Pancreas (tissue), 10 donors: ENCODE data around the gene MACROH2A1. TPM values are rescaled to one million over a fixed set of nuclear protein-coding genes. Genes with fewer than 3 reads are reported as not detected.

Experiments
- ATAC-seq, 4 donors: fragments of 200-7000 bp; cut with Tn5 transposase; one replicate each; pipeline versions ENCODE4 v1.8.0 to v1.9.1; 2020; ENCODE audit warnings: mild to moderate bottlenecking in 4 of 4, moderate library complexity in 4 of 4
- DNase-seq, 6 donors: peaks; one replicate each; pipeline ENCODE4 v3.0.0-alpha.2; 2020
- FAIRE-seq: peaks from 2 replicates; lab custom pipeline; 2012; peaks lifted over from hg19 to GRCh38; lab: Jason Lieb, UNC
- H3K27ac ChIP-seq, 4 donors: fragments of 200-600 bp; sonication (generic); 1 replicate in 3 of 4; 2 replicates in 1 of 4; pipeline versions ENCODE4 v1.5.0 to v1.8.0; 2020
- H3K27me3 ChIP-seq, 4 donors: fragments of 200-600 bp; one replicate each; pipeline ENCODE4 v1.8.0; 2021
- H3K36me3 ChIP-seq, 3 donors: fragments of 200-600 bp; sonication (generic) in 1 of 3; one replicate each; pipeline versions ENCODE4 v1.5.0 to v1.8.0; 2020 to 2021
- H3K4me1 ChIP-seq, 3 donors: fragments of 200-600 bp; one replicate each; pipeline ENCODE4 v1.8.0; 2021
- H3K4me3 ChIP-seq, 4 donors: fragments of 200-600 bp; sonication (generic) in 2 of 4; one replicate each; pipeline versions ENCODE4 v1.5.0 to v1.8.0; 2020 to 2021
- H3K9me3 ChIP-seq, 4 donors: fragments of 200-600 bp; one replicate each; pipeline ENCODE4 v1.8.0; 2021
- CTCF ChIP-seq, 4 donors: fragments of 200-600 bp; sonication (generic) in 3 of 4; IDR thresholded peaks; one replicate each; pipeline versions ENCODE4 v1.5.0 to v1.8.0; 2021; ENCODE audit warnings: antibody characterized with exemption in 4 of 4
- WGBS, 2 donors: extraction: QIAGEN DNeasy Blood & Tissue Kit; methylation state at CpG; one replicate each; pipeline ENCODE4 v1.1.7; 2013; 5-methylcytosine and 5-hydroxymethylcytosine counted together
- intact Hi-C, 3 donors: fragments of 100-400 bp; cut with DNase I; formaldehyde crosslinking; loops; one replicate each; pipeline versions ENCODE4 v1.11.1 to v1.14.2; 2022
- polyA plus RNA-seq, 2 donors: library from polyadenylated mRNA; stranded (reverse); fragments of 200-250 nt; gene quantifications; one replicate each; pipeline ENCODE4 v1.2.3, GENCODE V29; 2013
- total RNA-seq, 6 donors: library from RNA; stranded (reverse); fragmentation: NEBNext Ultra II Directional in 4 of 6; extraction: Animal tissue kit (Norgen Biotek cat#: 25700) in 4 of 6; gene quantifications; one replicate each; pipeline versions ENCODE4 v1.2.1 to v1.2.4, GENCODE V29; 2021 to 2023
- donor health status: healthy with polysubstance abuse.
- donor health status: DM: no; HTN: no; CAD: no; lungs with moderate emphysema.
- donor health status: DM: no; HTN: no; CAD: no.
- donor health status: control.
- donor health status: control.
- donor health status: Bipolar disorder and iron deficiency.
- donor health status: DM: yes; HTN: yes; CAD: no.
- donor health status: DM: no; HTN: no; CAD: no.
- donor health status: DM: no; HTN: no; CAD: no.
- donor health status: DM: yes; HTN: yes; CAD: no.

MACROH2A1 gene
- total and polyA plus RNA-seq, 8 donors, result 25.7 to 72.1 (median 43.7) TPM

- Histone ChIP-seq H3K27me3 (no peaks in the 10 kb centered on the region), H3K9me3 (no peaks in the 10 kb centered on the region), H3K36me3 (no peaks in the 10 kb centered on the region), H3K4me1 (no peaks in the 10 kb centered on the region), H3K4me3 (no peak overlapping the region), H3K27ac (no peak overlapping the region)
- TF ChIP-seq CTCF (IDR thresholded peaks at IDR 0.05), result no peak
- intact Hi-C loops, result no loop called here
- no peak for DNase-seq
- peak in 2 of 4 donors; percentile 31 to 51 for ATAC-seq
- no peak for FAIRE-seq
- 69 to 78% methylated on average over 12 of the region's 12 CpGs for WGBS, 2 donors
These were observed 34.8 kb upstream of the MACROH2A1 start for GRCh38 chr5:135433681-135434426.

- DNase-seq, result no peak
- no peak for FAIRE-seq
- Histone ChIP-seq H3K9me3 (no peaks in the 10 kb centered on the region), H3K4me1 (no peaks in the 10 kb centered on the region), H3K27me3 (no peaks in the 10 kb centered on the region), H3K27ac (no peak overlapping the region), H3K4me3 (no peak overlapping the region), H3K36me3 (no peaks in the 10 kb centered on the region)
- intact Hi-C loops, result no loop called here
- no peak for ATAC-seq
- 65% methylated on average over 4 of the region's 4 CpGs for WGBS, 2 donors
- no peak for TF ChIP-seq CTCF (IDR thresholded peaks at IDR 0.05)
These were observed 33.1 kb upstream of the MACROH2A1 start for GRCh38 chr5:135432113-135432512.

GRCh38 chr5:135430135-135430437, 31.1 kb upstream of the MACROH2A1 start:
- no peak for DNase-seq
- Histone ChIP-seq H3K4me1 (no peaks in the 10 kb centered on the region), H3K36me3 (no peaks in the 10 kb centered on the region), H3K4me3 (no peak overlapping the region), H3K9me3 (no peaks in the 10 kb centered on the region), H3K27me3 (no peaks in the 10 kb centered on the region), H3K27ac (no peak overlapping the region)
- ATAC-seq, result no peak
- TF ChIP-seq CTCF (IDR thresholded peaks at IDR 0.05), result no peak
- no peak for FAIRE-seq
- WGBS, 2 donors, result 68 to 72% methylated on average over 7 of the region's 7 CpGs
- intact Hi-C loops, result no loop called here

- H3K4me1 ChIP-seq, result no peaks in the 10 kb centered on the region
- intact Hi-C loops, result no loop called here
- H3K27ac ChIP-seq, result no peak overlapping the region
- no peaks in the 10 kb centered on the region for H3K27me3 ChIP-seq
- no peaks in the 10 kb centered on the region for H3K9me3 ChIP-seq
- TF ChIP-seq CTCF (IDR thresholded peaks at IDR 0.05), result no peak
- H3K36me3 ChIP-seq, result no peaks in the 10 kb centered on the region
- H3K4me3 ChIP-seq, result no peak overlapping the region
- FAIRE-seq, result no peak
- WGBS, 2 donors, result 67% methylated on average over 12 of the region's 12 CpGs
- no peak for DNase-seq
- ATAC-seq, result peak in 1 of 4 donors; percentile 13
These were observed 30.5 kb upstream of the MACROH2A1 start for GRCh38 chr5:135429301-135430134.

GRCh38 chr5:135428586-135428985, 29.6 kb upstream of the MACROH2A1 start:
- no peak for ATAC-seq
- no peaks in the 10 kb centered on the region for H3K9me3 ChIP-seq
- 58 to 85% methylated on average over 1 of the region's 1 CpG for WGBS, 2 donors

More at GRCh38 chr5:135428586-135428985, 29.6 kb upstream of the MACROH2A1 start:
- Histone ChIP-seq H3K27me3 (no peaks in the 10 kb centered on the region), H3K4me1 (no peaks in the 10 kb centered on the region), H3K4me3 (no peak overlapping the region), H3K36me3 (no peaks in the 10 kb centered on the region), H3K27ac (no peak overlapping the region)
- DNase-seq (no peak), FAIRE-seq (no peak)
- intact Hi-C loops, result no loop called here
- no peak for TF ChIP-seq CTCF (IDR thresholded peaks at IDR 0.05)
